SJCRH30 (cell line): ENCODE data around the gene ABLIM2. TPM values are rescaled to one million over a fixed set of nuclear protein-coding genes. Genes with fewer than 3 reads are reported as not detected.
A peak's percentile ranks its signal among the peaks of the same experiment; 100 is the strongest.

Experiments
- DNase-seq, 2 experiments: peaks; one replicate each; pipeline ENCODE4 v3.0.0-alpha.2; 2015 to 2020
- H3K27ac ChIP-seq: fragments of 250-450 bp; sonication (Bioruptor Pico); 2 replicates; pipeline ENCODE4 v1.5.1; 2020; ENCODE audit warnings: mild to moderate bottlenecking, moderate library complexity
- H3K27me3 ChIP-seq: fragments of 250-450 bp; sonication (Bioruptor Pico); 2 replicates; pipeline ENCODE4 v1.5.1; 2020; ENCODE audit warnings: mild to moderate bottlenecking, moderate library complexity
- H3K36me3 ChIP-seq: fragments of 250-450 bp; sonication (Bioruptor Pico); 2 replicates; pipeline ENCODE4 v1.5.1; 2020; ENCODE audit warnings: mild to moderate bottlenecking, moderate library complexity
- H3K4me1 ChIP-seq: fragments of 250-450 bp; sonication (Bioruptor Pico); 2 replicates; pipeline ENCODE4 v1.5.1; 2020; ENCODE audit warnings: mild to moderate bottlenecking, moderate library complexity
- H3K4me3 ChIP-seq: fragments of 250-450 bp; sonication (Bioruptor Pico); 2 replicates; pipeline ENCODE4 v1.5.1; 2020; ENCODE audit warnings: mild to moderate bottlenecking, moderate library complexity
- H3K9me3 ChIP-seq: fragments of 250-450 bp; sonication (Bioruptor Pico); replicated peaks from 2 replicates; pipeline ENCODE4 v1.5.1; 2020; ENCODE audit warnings: mild to moderate bottlenecking, moderate library complexity
- total RNA-seq: library from RNA; depleted of rRNA; stranded (reverse); fragments of >200 nt; shearing (Covaris generic); gene quantifications from 2 replicates; pipeline ENCODE4 v1.2.3, GENCODE V29; 2014

Gene ABLIM2
- total RNA-seq, 1 experiment from 2014 or later: 0.12 TPM

- peaks cover 44% of the 10 kb centered on the region for H3K27me3 ChIP-seq
- no peak overlapping the region for H3K4me3 ChIP-seq
- DNase-seq: no peak
- no peaks in the 10 kb centered on the region for H3K36me3 ChIP-seq
- H3K9me3 ChIP-seq: no peaks in the 10 kb centered on the region
- no peaks in the 10 kb centered on the region for H3K4me1 ChIP-seq
- no peak overlapping the region for H3K27ac ChIP-seq
Measured at GRCh38 chr4:8000721-8001491, 157.7 kb downstream of the ABLIM2 start.

- H3K4me1 ChIP-seq: no peaks in the 10 kb centered on the region
- H3K27ac ChIP-seq: no peak overlapping the region
- H3K9me3 ChIP-seq: no peaks in the 10 kb centered on the region
- DNase-seq: no peak
- no peaks in the 10 kb centered on the region for H3K36me3 ChIP-seq
- peaks cover 40% of the 10 kb centered on the region for H3K27me3 ChIP-seq
- H3K4me3 ChIP-seq: no peak overlapping the region
Measured at GRCh38 chr4:8000247-8000646, 158.4 kb downstream of the ABLIM2 start.

- DNase-seq: no peak
- Histone ChIP-seq H3K9me3 (no peaks in the 10 kb centered on the region), H3K27me3 (peaks cover 36% of the 10 kb centered on the region), H3K4me3 (no peak overlapping the region), H3K36me3 (no peaks in the 10 kb centered on the region), H3K4me1 (no peaks in the 10 kb centered on the region), H3K27ac (no peak overlapping the region)
Measured at GRCh38 chr4:7999695-8000094, 158.9 kb downstream of the ABLIM2 start.

- no peak overlapping the region for H3K4me3 ChIP-seq
- H3K36me3 ChIP-seq: no peaks in the 10 kb centered on the region
- DNase-seq: no peak
- H3K4me1 ChIP-seq: no peaks in the 10 kb centered on the region
- H3K9me3 ChIP-seq: no peaks in the 10 kb centered on the region
- H3K27ac ChIP-seq: no peak overlapping the region
- peaks cover 32% of the 10 kb centered on the region for H3K27me3 ChIP-seq
Measured at GRCh38 chr4:7999279-7999678, 159.3 kb downstream of the ABLIM2 start.

- Histone ChIP-seq H3K9me3 (no peaks in the 10 kb centered on the region), H3K4me1 (no peaks in the 10 kb centered on the region), H3K36me3 (no peaks in the 10 kb centered on the region), H3K27me3 (peaks cover 30% of the 10 kb centered on the region), H3K4me3 (no peak overlapping the region), H3K27ac (no peak overlapping the region)
- DNase-seq: no peak
Measured at GRCh38 chr4:7998447-7998846, 160.2 kb downstream of the ABLIM2 start.

GRCh38 chr4:7995866-7996265 lies 162.7 kb downstream of the ABLIM2 start:
- H3K27ac ChIP-seq: no peak overlapping the region
- H3K27me3 ChIP-seq: 0 out of 2 replicates have a peak, but pooled peaks cover 9% of the 10 kb centered on the region
- H3K4me1 ChIP-seq: no peaks in the 10 kb centered on the region
- no peak overlapping the region for H3K4me3 ChIP-seq
- no peak for DNase-seq
- H3K36me3 ChIP-seq: no peaks in the 10 kb centered on the region
- H3K9me3 ChIP-seq: no peaks in the 10 kb centered on the region

- Histone ChIP-seq H3K27me3 (0 out of 2 replicates have a peak, but pooled peaks cover 3% of the 10 kb centered on the region), H3K27ac (no peak overlapping the region), H3K9me3 (no peaks in the 10 kb centered on the region), H3K4me3 (no peak overlapping the region), H3K36me3 (no peaks in the 10 kb centered on the region), H3K4me1 (no peaks in the 10 kb centered on the region)
- DNase-seq: no peak
Measured at GRCh38 chr4:7995135-7995534, 163.5 kb downstream of the ABLIM2 start.

GRCh38 chr4:7993671-7994070 lies 164.9 kb downstream of the ABLIM2 start:
- Histone ChIP-seq H3K9me3 (no peaks in the 10 kb centered on the region), H3K36me3 (no peaks in the 10 kb centered on the region), H3K27ac (no peak overlapping the region), H3K4me3 (no peak overlapping the region), H3K4me1 (no peaks in the 10 kb centered on the region), H3K27me3 (no peaks in the 10 kb centered on the region)
- DNase-seq: no peak

GRCh38 chr4:7992846-7993245 lies 165.8 kb downstream of the ABLIM2 start:
- Histone ChIP-seq H3K36me3 (no peaks in the 10 kb centered on the region), H3K9me3 (no peaks in the 10 kb centered on the region), H3K4me1 (no peaks in the 10 kb centered on the region), H3K27me3 (no peaks in the 10 kb centered on the region), H3K4me3 (no peak overlapping the region), H3K27ac (no peak overlapping the region)
- DNase-seq: no peak

GRCh38 chr4:7990807-7991459 lies 167.7 kb downstream of the ABLIM2 start:
- H3K36me3 ChIP-seq: no peaks in the 10 kb centered on the region
- no peak overlapping the region for H3K4me3 ChIP-seq
- no peak overlapping the region for H3K27ac ChIP-seq
- H3K27me3 ChIP-seq: no peaks in the 10 kb centered on the region
- no peak for DNase-seq
- no peaks in the 10 kb centered on the region for H3K9me3 ChIP-seq
- peaks cover 3% of the 10 kb centered on the region; the same call in 1 of the 2 replicates for H3K4me1 ChIP-seq

GRCh38 chr4:7989654-7990053 lies 169.0 kb downstream of the ABLIM2 start:
- no peaks in the 10 kb centered on the region for H3K27me3 ChIP-seq
- H3K9me3 ChIP-seq: no peaks in the 10 kb centered on the region
- peaks cover 7% of the 10 kb centered on the region; the same call in 1 of the 2 replicates for H3K4me1 ChIP-seq
- no peak overlapping the region for H3K4me3 ChIP-seq
- H3K27ac ChIP-seq: no peak overlapping the region
- no peak for DNase-seq
- no peaks in the 10 kb centered on the region for H3K36me3 ChIP-seq

GRCh38 chr4:7988437-7988836 lies 170.2 kb downstream of the ABLIM2 start:
- no peak overlapping the region for H3K4me3 ChIP-seq
- H3K9me3 ChIP-seq: no peaks in the 10 kb centered on the region
- H3K36me3 ChIP-seq: no peaks in the 10 kb centered on the region
- H3K27me3 ChIP-seq: no peaks in the 10 kb centered on the region
- H3K27ac ChIP-seq: no peak overlapping the region
- peaks cover 7% of the 10 kb centered on the region; the same call in 1 of the 2 replicates for H3K4me1 ChIP-seq
- DNase-seq: no peak

- H3K9me3 ChIP-seq: no peaks in the 10 kb centered on the region
- no peak overlapping the region for H3K27ac ChIP-seq
- H3K4me3 ChIP-seq: no peak overlapping the region
- H3K4me1 ChIP-seq: peaks cover 7% of the 10 kb centered on the region; the same call in 1 of the 2 replicates
- H3K36me3 ChIP-seq: no peaks in the 10 kb centered on the region
- no peaks in the 10 kb centered on the region for H3K27me3 ChIP-seq
- peak; percentile 79 to 89 for DNase-seq
Measured at GRCh38 chr4:7987148-7987989, 171.2 kb downstream of the ABLIM2 start.

GRCh38 chr4:7985891-7986441 lies 172.6 kb downstream of the ABLIM2 start:
- Histone ChIP-seq H3K4me1 (peaks cover 7% of the 10 kb centered on the region; the same call in 1 of the 2 replicates), H3K27me3 (no peaks in the 10 kb centered on the region; the same call in 1 of the 2 replicates), H3K9me3 (no peaks in the 10 kb centered on the region), H3K36me3 (no peaks in the 10 kb centered on the region), H3K4me3 (no peak overlapping the region), H3K27ac (no peak overlapping the region)
- DNase-seq: peak in 1 of 2 experiments; percentile 54
